GM12872 (cell line): Measurements from ENCODE around the gene SLC4A5.

ENCODE experiments used
- CTCF ChIP-seq: IDR thresholded peaks from 3 replicates; pipeline ENCODE4 v1.5.1; 2011; ENCODE audit warnings: low read depth, mild to moderate bottlenecking, low read length, moderate library complexity; ENCODE audit not compliant: insufficient read depth

Gene SLC4A5

GRCh38 chr2:74177696-74178095 lies 165.5 kb downstream of the SLC4A5 start:
- TF ChIP-seq CTCF: no peak

GRCh38 chr2:74174909-74175308 lies 168.3 kb downstream of the SLC4A5 start:
- no peak for TF ChIP-seq CTCF

- TF ChIP-seq CTCF: no peak
Measured at GRCh38 chr2:74168739-74169138, 174.5 kb downstream of the SLC4A5 start.
